Transverse colon (tissue), 4 donors: ENCODE measurements around the gene PSTK. TPM values are rescaled to one million over a fixed set of nuclear protein-coding genes. Genes with fewer than 3 reads are reported as not detected.
A peak's percentile ranks its signal among the peaks of the same experiment; 100 is the strongest.

Experiments used
- DNase-seq: peaks from one replicate; pipeline ENCODE4 v3.0.0-alpha.2; 2019
- H3K27ac ChIP-seq, 4 donors: fragments of 200-600 bp; sonication (generic); 2 replicates each; pipeline ENCODE4 v1.5.1; 2016 to 2018; ENCODE audit warnings: inconsistent platforms in 4 of 4
- H3K27me3 ChIP-seq: fragments of 200-600 bp; sonication (generic); 2 replicates; pipeline ENCODE4 v1.5.1; 2017; ENCODE audit warnings: inconsistent platforms
- H3K36me3 ChIP-seq, 4 donors: fragments of 200-600 bp; sonication (generic); 2 replicates each; pipeline ENCODE4 v1.5.1; 2017 to 2019; ENCODE audit warnings: inconsistent platforms in 4 of 4
- H3K4me1 ChIP-seq, 4 donors: fragments of 200-600 bp; sonication (generic); 2 replicates each; pipeline ENCODE4 v1.5.1; 2017 to 2020; ENCODE audit warnings: inconsistent platforms in 4 of 4
- H3K4me3 ChIP-seq, 4 donors: fragments of 200-600 bp; sonication (generic); 1 replicate in 1 of 4; 2 replicates in 3 of 4; pipeline versions ENCODE4 v1.5.1 to v1.6.1; 2017 to 2019; ENCODE audit warnings: inconsistent platforms in 4 of 4
- H3K9me3 ChIP-seq, 2 donors: fragments of 200-600 bp; sonication (generic); 2 replicates each; pipeline ENCODE4 v1.5.1; 2017 to 2019; ENCODE audit warnings: inconsistent platforms in 2 of 2
- EP300 ChIP-seq: sonication (generic); formaldehyde crosslinking; IDR thresholded peaks from one replicate; pipeline ENCODE4 v1.6.1; 2017; ENCODE audit warnings: antibody characterized with exemption, low read depth
- POLR2A ChIP-seq: fragments of 450-650 bp; IDR thresholded peaks from one replicate; pipeline ENCODE4 v1.6.1; 2016; ENCODE audit warnings: antibody characterized with exemption, mild to moderate bottlenecking, moderate library complexity
- POLR2AphosphoS5 ChIP-seq, 3 donors: sonication (generic); formaldehyde crosslinking; IDR thresholded peaks; one replicate each; pipeline ENCODE4 v1.6.1; 2016; ENCODE audit warnings: antibody characterized with exemption in 3 of 3
- WGBS, 2 donors: methylation state at CpG; one replicate each; pipeline ENCODE4 v1.1.5; 2018; ENCODE audit warnings: low coverage in 1 of 2; 5-methylcytosine and 5-hydroxymethylcytosine counted together
- in situ Hi-C, 4 donors: fragments of 200-750 bp; cut with MboI; loops; one replicate each; pipeline versions ENCODE4 v1.15.0 to v1.15.1; 2017; ENCODE audit warnings: low sequenced_read_pairs in 3 of 4, low pct_ligation_motif_present in 1 of 4, low pct_unique_long_range_greater_than_20kb in 1 of 4
- intact Hi-C: fragments of 100-400 bp; cut with DNase I; formaldehyde crosslinking; loops from one replicate; pipeline ENCODE4 v1.15.1; 2023; ENCODE audit warnings: low total_unique reads
- total RNA-seq, 4 donors: library from RNA; depleted of rRNA; stranded (reverse); fragments of >200 nt; gene quantifications; one replicate each; pipeline ENCODE4 v1.1.0, GENCODE V29; 2016
- TF ChIP-seq, protein P1 (sequence below), 5 experiments: fragments of 200-600 bp in 3 of 5; fragments of 450-650 bp in 2 of 5; sonication (generic) in 3 of 5; IDR thresholded peaks; 1 replicate in 2 of 5; 2 replicates in 3 of 5; pipeline ENCODE4 v1.5.1; 2016 to 2017; ENCODE audit warnings: antibody characterized with exemption in 5 of 5, inconsistent platforms in 3 of 5, mild to moderate bottlenecking in 2 of 5, moderate library complexity in 1 of 5

Gene PSTK
- total RNA-seq, 4 donors from 2014 or later, result 2.5 to 2.9 TPM; not detected in 2

DNA sequence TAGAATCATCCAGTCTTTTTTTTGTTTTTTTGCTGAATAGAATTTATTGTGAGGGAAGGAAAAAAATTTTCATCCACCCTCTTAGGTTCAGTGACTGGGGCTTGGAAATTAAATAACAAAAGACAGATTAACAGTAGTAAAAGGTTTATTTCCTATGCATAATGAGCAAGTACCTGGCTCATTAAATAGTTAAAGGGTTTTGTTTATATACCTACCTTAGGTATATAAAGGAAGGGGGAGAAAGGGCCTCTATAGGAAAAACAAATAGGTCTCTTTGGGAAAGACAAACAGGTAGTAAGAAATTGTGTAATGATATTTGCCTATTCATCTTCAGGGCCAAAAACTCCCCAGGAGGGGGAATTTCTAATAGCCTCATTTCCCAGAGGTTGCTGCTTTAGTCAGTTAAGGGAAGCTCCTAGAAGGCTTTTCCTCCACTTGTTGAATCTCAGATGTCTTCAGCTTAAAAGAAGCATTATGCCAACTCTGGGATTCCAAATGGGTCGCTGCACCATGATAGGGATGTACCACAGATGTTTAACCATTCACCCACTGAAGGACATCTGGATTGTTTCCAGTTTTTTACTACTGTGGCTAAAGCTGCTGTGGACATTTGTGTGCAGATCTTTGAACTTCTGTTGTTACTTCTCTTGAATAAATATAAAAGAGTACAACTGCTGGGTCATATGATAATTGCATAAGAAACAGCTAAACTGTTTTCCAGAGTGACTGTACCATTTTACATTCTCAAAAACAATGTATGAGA is 39.9 kb downstream of the PSTK start:
- Histone ChIP-seq H3K9me3 (no peaks in the 10 kb centered on the region), H3K4me1 (peaks cover 0 to 21% (median 13%) of the 10 kb centered on the region in 4 donors), H3K27me3 (no peaks in the 10 kb centered on the region), H3K36me3 (no peaks in the 10 kb centered on the region), H3K4me3 (no peak overlapping the region), H3K27ac (no peak overlapping the region)
- DNase-seq, result no peak
- no peak for TF ChIP-seq POLR2AphosphoS5 (IDR thresholded peaks at IDR 0.05)
- in situ Hi-C loops, result no loop called here
- intact Hi-C loops, result no loop called here
- WGBS, 2 donors, result 40 to 50% methylated on average over 1 of the region's 1 CpG

DNA sequence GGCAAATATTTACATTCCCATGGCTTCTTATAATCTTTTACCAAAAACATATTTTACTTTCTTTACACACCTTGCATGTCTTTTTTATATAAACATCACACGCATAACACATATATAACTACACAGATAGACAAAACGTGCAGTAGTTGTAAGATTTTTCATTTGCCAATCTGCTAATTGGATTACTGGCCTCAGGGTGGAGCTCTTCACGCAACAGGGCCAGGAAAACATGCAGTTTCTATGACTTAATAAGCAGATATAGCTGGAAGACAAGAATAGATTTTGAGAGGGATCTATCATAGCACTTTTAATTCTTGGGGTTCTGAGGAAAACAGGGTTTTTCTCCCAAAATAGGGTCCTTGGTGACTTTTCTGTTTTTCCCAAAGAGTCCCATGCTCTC is 41.3 kb downstream of the PSTK start:
- H3K9me3 ChIP-seq, result no peaks in the 10 kb centered on the region
- H3K4me3 ChIP-seq, result no peak overlapping the region
- in situ Hi-C loops, result no loop called here
- H3K36me3 ChIP-seq, result no peaks in the 10 kb centered on the region
- no peaks in the 10 kb centered on the region for H3K27me3 ChIP-seq
- 62 to 70% methylated on average over 2 to 3 of the region's 3 CpGs for WGBS, 2 donors
- DNase-seq, result no peak
- no peak overlapping the region for H3K27ac ChIP-seq
- TF ChIP-seq, protein P1, sequence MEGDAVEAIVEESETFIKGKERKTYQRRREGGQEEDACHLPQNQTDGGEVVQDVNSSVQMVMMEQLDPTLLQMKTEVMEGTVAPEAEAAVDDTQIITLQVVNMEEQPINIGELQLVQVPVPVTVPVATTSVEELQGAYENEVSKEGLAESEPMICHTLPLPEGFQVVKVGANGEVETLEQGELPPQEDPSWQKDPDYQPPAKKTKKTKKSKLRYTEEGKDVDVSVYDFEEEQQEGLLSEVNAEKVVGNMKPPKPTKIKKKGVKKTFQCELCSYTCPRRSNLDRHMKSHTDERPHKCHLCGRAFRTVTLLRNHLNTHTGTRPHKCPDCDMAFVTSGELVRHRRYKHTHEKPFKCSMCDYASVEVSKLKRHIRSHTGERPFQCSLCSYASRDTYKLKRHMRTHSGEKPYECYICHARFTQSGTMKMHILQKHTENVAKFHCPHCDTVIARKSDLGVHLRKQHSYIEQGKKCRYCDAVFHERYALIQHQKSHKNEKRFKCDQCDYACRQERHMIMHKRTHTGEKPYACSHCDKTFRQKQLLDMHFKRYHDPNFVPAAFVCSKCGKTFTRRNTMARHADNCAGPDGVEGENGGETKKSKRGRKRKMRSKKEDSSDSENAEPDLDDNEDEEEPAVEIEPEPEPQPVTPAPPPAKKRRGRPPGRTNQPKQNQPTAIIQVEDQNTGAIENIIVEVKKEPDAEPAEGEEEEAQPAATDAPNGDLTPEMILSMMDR (IDR thresholded peaks at IDR 0.05), result peak in 2 of 5 experiments; percentile 14 to 18
- no peak for TF ChIP-seq POLR2AphosphoS5 (IDR thresholded peaks at IDR 0.05)
- no peak for TF ChIP-seq POLR2A
- H3K4me1 ChIP-seq, result peaks cover 0 to 21% (median 13%) of the 10 kb centered on the region in 4 donors
- intact Hi-C loops, result no loop called here

DNA sequence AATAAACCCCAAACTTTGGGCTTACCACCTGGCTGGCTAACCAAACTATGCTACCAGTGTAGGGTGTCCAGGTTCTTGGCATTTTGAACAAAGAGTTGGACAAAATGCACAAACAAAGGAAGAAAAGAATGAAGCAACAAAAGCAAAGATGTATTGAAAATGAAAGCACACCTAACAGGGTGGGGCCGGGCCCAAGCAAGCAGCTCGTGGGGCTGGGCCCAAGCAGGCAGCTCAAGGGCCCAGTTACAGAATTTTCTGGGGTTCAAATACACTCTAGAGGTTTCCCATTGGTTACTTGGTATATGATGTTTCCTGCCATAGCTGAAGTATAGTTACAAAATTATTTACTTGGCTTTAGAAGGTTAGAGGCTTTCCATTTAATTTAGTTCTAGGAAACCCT is 44.3 kb downstream of the PSTK start:
- TF ChIP-seq POLR2AphosphoS5 (IDR thresholded peaks at IDR 0.05) (no peak), POLR2A (no peak), EP300 (no peak)
- TF ChIP-seq, protein P1 (IDR thresholded peaks at IDR 0.05), result no peak
- in situ Hi-C loops (no loop called here), intact Hi-C loops (no loop called here)
- DNase-seq, result no peak
- Histone ChIP-seq H3K27me3 (no peaks in the 10 kb centered on the region), H3K27ac (no peak overlapping the region), H3K9me3 (no peaks in the 10 kb centered on the region), H3K36me3 (no peaks in the 10 kb centered on the region), H3K4me1 (peaks cover 0 to 21% (median 13%) of the 10 kb centered on the region in 4 donors), H3K4me3 (no peak overlapping the region)
- 20 to 78% methylated on average over 1 to 2 of the region's 2 CpGs for WGBS, 2 donors

DNA sequence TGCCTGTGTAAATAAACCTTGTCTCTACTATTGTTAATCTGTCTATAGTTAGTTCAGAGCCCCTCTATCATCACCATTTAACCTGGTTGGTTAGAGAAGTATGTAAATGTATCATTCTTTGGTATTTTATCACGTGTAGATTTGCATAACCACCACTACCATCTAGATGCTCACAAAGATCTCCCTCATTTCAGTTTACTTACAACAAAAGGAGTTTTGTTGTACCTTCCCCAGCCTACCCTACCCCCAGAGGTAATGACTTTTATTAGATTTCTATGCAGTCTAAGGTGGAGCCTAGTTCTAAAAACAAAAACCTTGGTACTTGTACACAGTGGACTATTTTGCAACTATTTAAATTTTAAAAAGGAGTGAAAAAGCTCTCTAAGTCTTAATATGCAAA is 46.1 kb downstream of the PSTK start:
- H3K27me3 ChIP-seq, result no peaks in the 10 kb centered on the region
- H3K4me1 ChIP-seq, result peaks cover 0 to 7% (median 6%) of the 10 kb centered on the region in 4 donors
- no peak overlapping the region for H3K4me3 ChIP-seq
- no peaks in the 10 kb centered on the region for H3K9me3 ChIP-seq
- DNase-seq, result no peak
- WGBS, 2 donors, result 14 to 55% methylated on average over 1 of the region's 1 CpG
- H3K36me3 ChIP-seq, result no peaks in the 10 kb centered on the region
- in situ Hi-C loops (loop anchor here in 1 of 4 donors (25.0 kb wide), 1 partner anchor 536 kb away; no protein-coding TSS in a partner anchor), intact Hi-C loops (no loop called here)
- H3K27ac ChIP-seq, result no peak overlapping the region
- TF ChIP-seq POLR2A (no peak), POLR2AphosphoS5 (IDR thresholded peaks at IDR 0.05) (no peak), EP300 (no peak)
- TF ChIP-seq, protein P1 (IDR thresholded peaks at IDR 0.05), result no peak

DNA sequence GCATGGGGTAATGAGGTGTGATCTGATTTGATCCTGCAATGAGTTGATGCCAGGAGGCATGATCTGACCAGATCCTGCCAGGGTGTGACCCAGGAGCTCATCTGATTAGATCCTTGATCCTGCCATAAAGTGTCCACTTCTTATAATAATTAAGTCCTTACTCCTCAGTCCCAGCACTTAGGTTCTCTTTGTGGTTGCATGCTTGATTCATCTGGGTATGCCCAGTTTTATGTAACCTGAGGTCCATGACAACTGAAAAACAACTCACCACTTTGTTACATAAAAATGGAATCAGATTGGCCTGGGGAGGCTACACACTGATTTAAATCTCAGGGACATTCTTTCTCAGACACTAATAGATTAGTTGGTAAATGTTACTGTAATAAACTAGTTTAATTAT is 47.7 kb downstream of the PSTK start:
- in situ Hi-C loops (loop anchor here in 1 of 4 donors (25.0 kb wide), 1 partner anchor 534 kb away; no protein-coding TSS in a partner anchor), intact Hi-C loops (no loop called here)
- no peaks in the 10 kb centered on the region for H3K4me1 ChIP-seq
- H3K27me3 ChIP-seq, result no peaks in the 10 kb centered on the region
- no peak for DNase-seq
- H3K4me3 ChIP-seq, result no peak overlapping the region
- H3K9me3 ChIP-seq, result no peaks in the 10 kb centered on the region
- TF ChIP-seq POLR2A, result no peak
- no peak for TF ChIP-seq POLR2AphosphoS5 (IDR thresholded peaks at IDR 0.05)
- no peak overlapping the region for H3K27ac ChIP-seq
- no peaks in the 10 kb centered on the region for H3K36me3 ChIP-seq
